ENCODE results near the gene RAB4A.

DNA sequence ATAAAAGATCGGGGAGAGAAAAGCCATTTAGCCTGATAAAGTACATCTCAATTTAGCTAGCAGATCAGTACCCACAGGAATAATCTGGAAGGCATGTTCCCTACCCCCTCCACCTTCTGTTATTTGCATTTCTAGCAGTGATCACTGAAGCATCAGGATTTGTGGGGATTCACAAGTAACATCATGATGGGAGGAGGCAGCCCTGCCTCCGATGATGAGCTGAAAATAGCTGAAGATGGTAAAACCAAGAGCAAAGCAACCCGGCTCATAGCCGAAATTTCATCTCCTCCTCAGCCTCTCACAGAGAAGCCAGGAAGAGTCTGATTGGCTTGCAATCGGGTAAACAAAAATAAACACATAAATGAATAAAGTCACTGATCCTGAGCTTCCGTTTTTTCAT lies 69.6 kb downstream of the RAB4A start:
- TF ChIP-seq POLR2A (IDR thresholded peaks at IDR 0.05; ENCODE audit: low read depth, low read length) (no peak), POLR2AphosphoS5 (IDR thresholded peaks at IDR 0.05; ENCODE audit: low read depth, low read length) (no peak), SPI1 (IDR thresholded peaks at IDR 0.05; ENCODE audit: low read depth, low read length) (no peak), TAF1 (IDR thresholded peaks at IDR 0.05; ENCODE audit: low read depth, low read length) (no peak), POU2F2 (IDR thresholded peaks at IDR 0.05; ENCODE audit: low read depth, low read length) (no peak)
